ENCODE data around the gene RANBP17.

GRCh38 chr5:170843870-170844269, 17.9 kb upstream of the RANBP17 start:
- TF ChIP-seq CTCF (IDR thresholded peaks at IDR 0.05) (no peak), POLR2A (IDR thresholded peaks at IDR 0.05) (no peak)
